Skin epidermis (tissue), 12 donors: Measurements from ENCODE around the gene TUBA8.
"Not testable (repeated sequence)": the region's sequence is repeated elsewhere in the genome, so short reads cannot be mapped to it uniquely, and the experiment has no call there.

Experiments used
- H3K27ac ChIP-seq, 21 experiments: fragments of 200-600 bp; sonication (generic) in 11 of 21; one replicate each; pipeline ENCODE4 v1.5.0; 2020; ENCODE audit warnings: mild to moderate bottlenecking in 3 of 21, inconsistent platforms in 2 of 21, moderate library complexity in 2 of 21
- H3K4me3 ChIP-seq, 7 experiments: fragments of 200-600 bp; sonication (generic) in 2 of 7; one replicate each; pipeline ENCODE4 v1.5.0; 2020; ENCODE audit warnings: inconsistent platforms in 2 of 7, mild to moderate bottlenecking in 2 of 7, moderate library complexity in 1 of 7

TUBA8 gene

DNA sequence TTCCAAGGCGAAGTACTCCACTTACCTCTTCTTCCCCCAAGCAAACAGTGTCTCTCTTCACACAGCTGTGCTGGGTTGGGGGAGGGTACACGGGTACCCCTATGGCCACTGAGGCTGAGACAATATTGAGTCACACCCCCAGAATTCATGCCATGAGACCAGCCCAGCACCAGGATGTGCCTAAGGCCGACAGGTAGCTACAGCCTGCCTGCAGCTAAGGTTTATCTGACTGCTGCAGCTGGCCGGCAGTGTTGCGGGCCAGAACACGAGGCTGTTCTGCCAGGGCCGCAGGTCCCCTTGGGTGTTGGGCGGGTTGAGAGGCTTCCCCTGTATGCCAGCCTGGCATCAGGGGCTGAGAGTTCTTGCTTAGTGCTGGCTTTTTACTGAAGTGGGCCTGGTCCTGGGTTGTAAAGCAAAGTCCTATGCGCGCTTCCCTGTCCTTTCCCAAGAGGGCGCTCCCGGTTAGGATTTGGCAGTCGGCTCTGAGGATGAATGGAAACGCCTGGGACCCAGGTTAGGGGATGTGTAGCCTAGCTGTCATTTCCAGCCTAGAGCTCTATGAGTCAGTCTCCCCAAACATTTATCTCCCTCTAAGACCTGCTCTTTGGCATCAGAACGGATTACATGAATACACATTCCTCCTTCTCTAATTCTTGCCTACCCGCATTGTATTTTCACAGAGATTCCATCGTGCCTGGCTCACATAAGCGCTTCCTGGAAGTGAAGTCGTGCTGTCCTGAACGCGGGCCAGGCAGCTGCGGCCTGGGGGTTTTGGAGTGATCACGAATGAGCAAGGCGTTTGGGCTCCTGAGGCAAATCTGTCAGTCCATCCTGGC is 46.5 kb downstream of the TUBA8 start:
- H3K27ac ChIP-seq = peak overlapping the region in 7 of 21 experiments; percentile 12 to 60 (median 41)
- no peak overlapping the region for H3K4me3 ChIP-seq

DNA sequence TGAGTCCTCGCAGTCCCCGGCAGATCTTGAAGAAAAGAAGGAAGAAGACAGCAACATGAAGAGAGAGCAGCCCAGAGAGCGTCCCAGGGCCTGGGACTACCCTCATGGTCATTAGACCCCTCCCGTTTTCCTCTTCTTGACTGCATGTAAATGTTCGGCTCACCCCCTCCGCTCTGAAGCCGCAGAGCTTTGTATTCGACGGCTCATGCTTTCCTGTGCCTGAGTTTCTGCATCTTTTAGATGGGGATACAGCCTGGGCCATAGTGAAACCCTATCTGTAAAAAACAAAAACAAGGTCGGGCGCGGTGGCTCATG is 47.1 kb downstream of the TUBA8 start:
- H3K4me3 ChIP-seq = no peak overlapping the region
- peak overlapping the region in 1 of 21 experiments; percentile 55 for H3K27ac ChIP-seq

DNA sequence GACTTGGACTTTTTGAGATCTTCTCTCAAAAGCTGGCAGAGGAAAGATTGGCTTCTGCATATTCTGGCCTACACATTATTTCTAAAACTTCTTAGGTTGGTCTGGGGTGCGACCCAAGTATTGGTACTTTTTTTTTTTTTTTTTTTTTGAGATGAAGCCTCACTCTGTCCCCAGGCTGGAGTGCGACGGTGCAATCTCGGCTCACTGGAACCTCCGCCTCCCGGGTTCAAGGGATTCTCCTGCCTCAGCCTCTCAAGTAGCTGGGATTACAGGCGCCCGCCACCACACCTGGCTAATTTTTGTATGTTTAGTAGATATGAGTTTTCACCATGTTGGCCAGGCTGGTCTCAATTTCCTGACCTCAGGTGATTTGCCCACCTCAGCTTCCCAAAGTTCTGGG is 50.0 kb downstream of the TUBA8 start:
- not testable (repeated sequence) for H3K27ac ChIP-seq, H3K4me3 ChIP-seq

DNA sequence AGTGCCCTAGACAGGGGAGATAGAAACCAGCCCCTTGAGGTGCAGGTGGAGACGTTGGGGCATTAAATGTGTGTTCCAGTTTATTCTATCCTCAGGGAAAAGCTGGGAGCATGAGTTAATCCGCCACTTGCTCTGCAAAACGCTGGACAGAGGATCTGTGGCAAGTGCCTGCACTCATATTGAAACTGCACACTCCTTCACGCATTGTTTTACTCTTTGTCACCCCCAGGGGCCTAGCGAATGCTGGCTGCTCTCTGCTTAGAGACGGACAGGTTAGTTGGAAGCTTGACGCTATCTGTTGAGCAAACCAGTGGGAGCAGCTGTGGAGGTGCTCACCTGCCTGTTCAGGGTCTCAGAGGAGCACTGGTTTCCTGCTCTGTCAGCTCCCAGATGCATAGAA is 53.2 kb downstream of the TUBA8 start:
- H3K4me3 ChIP-seq, H3K27ac ChIP-seq: not testable (repeated sequence)

DNA sequence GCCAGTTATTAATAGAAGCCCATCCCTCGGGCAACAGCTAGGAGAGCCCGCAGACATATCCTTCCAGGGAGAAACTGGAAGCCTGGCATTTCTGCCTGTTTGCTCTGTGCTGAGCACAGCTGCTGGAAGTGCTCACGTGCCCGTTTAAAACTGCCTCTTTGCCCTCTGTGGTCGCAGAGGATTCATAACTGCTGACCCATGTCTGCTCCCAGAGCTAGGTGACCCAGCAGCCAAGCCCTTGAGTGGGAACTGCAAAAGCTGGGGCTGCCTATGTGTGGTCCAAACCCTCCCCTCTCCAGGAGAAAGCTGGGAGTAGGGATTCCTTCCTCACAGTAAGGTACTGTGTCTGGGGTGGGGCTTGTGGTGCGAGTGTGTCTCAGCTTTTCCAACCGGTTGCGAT is 54.0 kb downstream of the TUBA8 start:
- not testable (repeated sequence) for H3K27ac ChIP-seq, H3K4me3 ChIP-seq

DNA sequence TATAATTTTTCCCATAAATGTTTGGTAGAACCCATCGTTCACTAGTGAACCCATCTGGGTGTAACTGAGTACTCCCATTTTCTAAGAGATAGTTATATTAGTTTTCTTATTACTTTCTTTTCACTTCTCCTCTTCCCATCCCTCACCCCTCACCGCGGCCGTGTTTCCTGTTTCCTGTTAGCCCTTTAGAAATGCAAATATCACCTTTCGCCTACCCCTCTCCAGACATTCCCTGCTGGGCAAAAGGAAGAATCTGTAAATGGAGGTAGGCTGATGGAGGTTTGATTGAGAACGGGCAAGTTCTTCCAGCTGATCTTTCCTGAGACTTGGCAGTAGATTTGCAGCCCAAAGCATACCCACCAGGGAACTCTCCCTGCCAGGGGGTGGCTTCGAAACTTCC is 54.7 kb downstream of the TUBA8 start:
- not testable (repeated sequence) for H3K4me3 ChIP-seq, H3K27ac ChIP-seq

DNA sequence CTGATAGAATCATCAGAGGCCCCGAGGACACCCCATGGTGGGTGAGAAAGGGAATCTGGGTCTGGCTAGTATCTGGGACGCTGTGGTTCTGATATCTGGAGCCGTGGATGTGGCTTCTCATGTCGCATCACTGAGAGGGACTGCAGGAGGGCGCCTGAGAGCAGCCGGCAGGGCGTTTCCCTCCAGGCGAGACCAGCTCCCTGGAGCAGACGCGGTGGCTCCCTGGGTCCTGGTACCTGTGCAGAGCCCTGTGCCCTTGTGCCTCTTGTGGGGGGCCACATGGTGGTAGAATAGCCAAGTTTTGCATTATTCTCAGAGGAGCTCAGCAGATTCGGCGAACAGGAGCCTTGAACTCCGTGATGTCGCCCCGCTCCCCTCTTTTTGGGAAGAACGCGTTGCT is 59.7 kb downstream of the TUBA8 start:
- H3K27ac ChIP-seq, H3K4me3 ChIP-seq: not testable (repeated sequence)

DNA sequence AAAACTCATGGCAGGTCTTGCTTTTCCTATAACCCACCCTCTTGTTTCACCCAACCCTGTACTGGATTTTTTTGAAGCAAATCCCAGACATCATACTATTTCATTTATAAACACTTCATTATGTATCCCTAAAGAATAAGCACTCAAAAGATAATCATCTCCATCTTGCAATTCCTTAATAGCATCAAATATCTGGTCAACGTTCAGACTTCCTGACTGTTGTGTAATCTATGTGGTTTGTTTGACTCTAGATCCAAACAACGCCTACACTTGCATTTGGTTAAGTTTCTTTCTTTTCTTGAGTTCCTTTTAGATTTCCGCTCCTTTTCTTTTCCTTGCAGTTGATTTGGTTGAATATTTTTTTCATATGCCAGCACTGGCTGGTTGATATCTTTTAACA is 61.6 kb downstream of the TUBA8 start:
- H3K4me3 ChIP-seq = not testable (repeated sequence)

DNA sequence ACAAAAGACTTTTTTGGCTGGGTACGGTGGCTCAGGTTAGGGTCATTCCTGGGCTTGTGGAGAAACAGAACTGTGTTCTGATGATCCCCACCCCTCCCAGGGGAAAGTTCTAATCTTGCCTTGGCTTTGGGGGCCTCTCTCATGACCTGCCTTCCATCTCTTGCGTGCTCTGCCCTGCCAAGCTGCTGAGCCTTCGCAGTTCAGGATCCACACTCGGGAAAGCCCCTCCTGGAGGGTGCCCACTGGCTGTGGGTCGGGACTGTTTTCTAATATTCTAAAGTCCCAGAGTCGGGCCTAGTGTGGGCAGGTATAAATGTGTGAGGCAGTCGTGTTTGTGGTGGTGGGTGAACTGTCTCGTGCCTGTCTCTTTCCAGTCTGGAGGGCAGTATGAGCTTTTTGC is 62.2 kb downstream of the TUBA8 start:
- H3K27ac ChIP-seq, H3K4me3 ChIP-seq: not testable (repeated sequence)

More for the DNA sequence above, 61.6 kb downstream of the TUBA8 start:
- not testable (repeated sequence) for H3K27ac ChIP-seq

DNA sequence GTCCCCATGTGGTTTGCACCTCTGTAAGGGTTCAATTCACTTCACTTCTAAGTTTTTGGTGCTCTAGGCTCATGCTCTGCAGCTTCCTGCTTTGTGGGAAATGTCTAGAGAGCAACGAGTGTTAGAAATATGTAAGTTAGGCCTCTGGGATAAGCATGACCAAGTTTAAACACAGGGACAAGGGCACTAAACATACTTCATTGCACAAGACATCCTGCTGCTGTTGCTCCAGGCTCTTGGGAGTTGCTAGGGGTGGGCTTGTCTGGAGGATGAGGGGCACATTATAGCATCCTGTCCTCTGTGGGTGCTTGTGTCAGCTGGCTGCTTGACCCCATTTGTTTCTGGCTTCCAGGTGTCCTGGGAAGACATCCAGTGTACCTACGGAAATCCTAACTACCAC is 62.8 kb downstream of the TUBA8 start:
- not testable (repeated sequence) for H3K27ac ChIP-seq, H3K4me3 ChIP-seq
